ENCODE data around the gene XYLT1.
"Not testable (repeated sequence)": the region's sequence is repeated elsewhere in the genome, so short reads cannot be mapped to it uniquely, and the experiment has no call there.

The XYLT1 gene

GRCh38 chr16:17343028-17343427 is 127.7 kb downstream of the XYLT1 start:
- DNase-seq (ENCODE audit: low spot score in 2 of 2) (no peak), ATAC-seq (ENCODE audit: low read depth) (peak; percentile 56)
- peak overlapping the region; percentile 75 for H3K27ac Mint-ChIP-seq
- H3K4me1 Mint-ChIP-seq = peaks cover 51% of the 10 kb centered on the region
- no peaks in the 10 kb centered on the region for H3K27me3 Mint-ChIP-seq
- H3K9me3 Mint-ChIP-seq = peaks cover under 1% of the 10 kb centered on the region
- H3K36me3 Mint-ChIP-seq = peaks cover 8% of the 10 kb centered on the region
- peak overlapping the region; percentile 42 for H3K4me3 Mint-ChIP-seq

DNA sequence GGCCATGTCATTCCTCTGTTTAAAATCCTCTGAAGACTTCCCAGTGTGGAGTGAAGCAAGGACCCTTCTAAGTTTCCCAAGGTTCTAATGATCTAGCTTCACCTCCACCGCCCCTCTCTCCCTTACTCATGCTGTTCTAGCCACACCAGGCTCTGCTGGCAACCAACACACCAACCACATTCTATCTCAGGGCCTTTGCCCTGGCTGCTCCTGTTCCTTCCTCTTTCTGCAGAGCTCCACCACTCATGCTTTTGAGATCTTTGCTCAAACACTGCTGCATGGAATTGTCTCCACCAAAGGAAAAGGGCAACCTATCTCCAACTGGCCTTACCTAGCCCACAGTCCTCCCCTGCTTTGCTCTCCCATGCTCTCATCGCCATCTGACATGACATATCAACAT is 128.7 kb downstream of the XYLT1 start:
- peaks cover 2% of the 10 kb centered on the region for H3K9me3 Mint-ChIP-seq
- H3K27ac Mint-ChIP-seq = peak overlapping the region; percentile 72
- no peaks in the 10 kb centered on the region for H3K27me3 Mint-ChIP-seq
- peaks cover 7% of the 10 kb centered on the region for H3K36me3 Mint-ChIP-seq
- DNase-seq (ENCODE audit: low spot score in 2 of 2) (no peak), ATAC-seq (ENCODE audit: low read depth) (peak; percentile 50)
- peak overlapping the region; percentile 27 for H3K4me3 Mint-ChIP-seq
- peaks cover 44% of the 10 kb centered on the region for H3K4me1 Mint-ChIP-seq

DNA sequence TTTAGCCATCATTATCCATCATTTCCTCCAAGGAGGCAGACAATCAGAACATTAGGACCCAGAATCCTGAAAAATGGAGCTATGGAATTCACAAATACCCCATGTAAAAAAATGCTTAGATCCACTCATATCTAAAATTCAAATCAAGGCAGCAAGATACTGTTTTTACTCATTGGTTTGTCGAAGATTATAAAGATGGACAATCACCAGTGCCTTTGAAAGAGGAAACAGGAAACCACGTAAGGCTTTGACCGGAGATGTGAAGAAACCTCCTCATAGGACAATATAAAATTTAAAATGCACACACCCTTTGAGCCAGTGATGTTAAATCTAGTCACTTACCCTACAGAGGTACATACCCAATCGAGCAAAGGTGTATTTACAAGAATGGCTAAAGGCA is 130.0 kb downstream of the XYLT1 start:
- peaks cover 45% of the 10 kb centered on the region for H3K4me1 Mint-ChIP-seq
- H3K9me3 Mint-ChIP-seq = peaks cover 2% of the 10 kb centered on the region
- peaks cover 8% of the 10 kb centered on the region for H3K36me3 Mint-ChIP-seq
- H3K4me3 Mint-ChIP-seq = no peak overlapping the region
- DNase-seq (ENCODE audit: low spot score in 2 of 2) (no peak), ATAC-seq (ENCODE audit: low read depth) (no peak)
- no peaks in the 10 kb centered on the region for H3K27me3 Mint-ChIP-seq
- H3K27ac Mint-ChIP-seq = no peak overlapping the region

GRCh38 chr16:17339764-17340541 is 130.8 kb downstream of the XYLT1 start:
- ATAC-seq (ENCODE audit: low read depth) = no peak
- Mint-ChIP-seq H3K4me1 (peaks cover 42% of the 10 kb centered on the region), H3K27ac (peak overlapping the region; percentile 12), H3K9me3 (peaks cover 2% of the 10 kb centered on the region), H3K36me3 (peaks cover 9% of the 10 kb centered on the region), H3K27me3 (no peaks in the 10 kb centered on the region), H3K4me3 (no peak overlapping the region)
- DNase-seq (ENCODE audit: low spot score in 2 of 2) = no peak

DNA sequence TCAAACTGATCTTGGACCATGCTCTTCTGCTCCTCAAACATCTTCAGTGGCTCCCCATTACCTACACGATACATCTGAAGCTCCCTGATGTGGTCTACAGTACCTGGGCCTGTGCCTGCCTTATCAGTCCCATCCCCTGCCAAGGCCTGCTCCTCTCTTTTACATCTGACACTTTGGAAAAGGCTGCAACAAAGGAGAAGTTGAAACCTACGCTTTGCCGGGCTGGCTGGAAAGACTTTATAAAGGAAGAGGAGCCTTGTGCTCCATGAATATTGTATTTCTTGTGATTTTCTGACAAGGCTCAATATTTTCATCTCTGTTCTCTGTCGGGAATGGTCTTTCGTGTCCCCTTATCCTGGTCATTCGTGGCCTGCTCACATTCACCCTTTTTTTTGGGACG is 132.5 kb downstream of the XYLT1 start:
- peak overlapping the region; percentile 31 for H3K27ac Mint-ChIP-seq
- ATAC-seq (ENCODE audit: low read depth) = no peak

GRCh38 chr16:17336530-17336900 is 134.2 kb downstream of the XYLT1 start:
- DNase-seq (ENCODE audit: low spot score in 2 of 2) (no peak), ATAC-seq (ENCODE audit: low read depth) (no peak)
- Mint-ChIP-seq H3K36me3 (peaks cover 13% of the 10 kb centered on the region), H3K27me3 (no peaks in the 10 kb centered on the region), H3K27ac (no peak overlapping the region), H3K9me3 (peaks cover 2% of the 10 kb centered on the region), H3K4me1 (peaks cover 21% of the 10 kb centered on the region), H3K4me3 (no peak overlapping the region)

More for the DNA sequence above, 132.5 kb downstream of the XYLT1 start:
- H3K9me3 Mint-ChIP-seq = peaks cover 2% of the 10 kb centered on the region
- no peak overlapping the region for H3K4me3 Mint-ChIP-seq
- no peak for DNase-seq (ENCODE audit: low spot score in 2 of 2)
- H3K27me3 Mint-ChIP-seq = no peaks in the 10 kb centered on the region
- H3K4me1 Mint-ChIP-seq = peaks cover 36% of the 10 kb centered on the region
- peaks cover 9% of the 10 kb centered on the region for H3K36me3 Mint-ChIP-seq

- peaks cover 16% of the 10 kb centered on the region for H3K4me1 Mint-ChIP-seq
- no peaks in the 10 kb centered on the region for H3K27me3 Mint-ChIP-seq
- peaks cover 2% of the 10 kb centered on the region for H3K9me3 Mint-ChIP-seq
- ATAC-seq (ENCODE audit: low read depth) (no peak), DNase-seq (ENCODE audit: low spot score in 2 of 2) (no peak)
- H3K27ac Mint-ChIP-seq = no peak overlapping the region
- H3K36me3 Mint-ChIP-seq = peaks cover 13% of the 10 kb centered on the region
- no peak overlapping the region for H3K4me3 Mint-ChIP-seq
Observed at GRCh38 chr16:17335826-17336529, 134.8 kb downstream of the XYLT1 start.

DNA sequence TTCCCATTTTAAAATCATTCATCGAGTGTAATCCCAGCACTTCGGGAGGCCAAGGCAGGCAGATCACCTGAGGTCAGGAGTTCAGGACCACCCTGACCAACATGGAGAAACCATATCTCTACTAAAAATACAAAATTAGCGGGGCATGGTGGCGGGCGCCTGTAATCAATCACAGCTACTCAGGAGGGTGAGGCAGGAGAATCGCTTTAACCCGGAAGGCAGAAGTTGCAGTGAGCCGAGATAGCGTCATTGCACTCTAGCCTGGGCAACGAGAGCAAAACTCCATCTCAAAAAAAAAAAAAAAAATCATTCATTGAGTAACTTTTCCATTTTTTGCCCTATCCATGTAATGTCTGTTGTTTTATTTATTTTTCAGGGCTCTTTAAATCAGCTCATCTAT is 135.4 kb downstream of the XYLT1 start:
- H3K27ac Mint-ChIP-seq; H3K27me3 Mint-ChIP-seq; H3K4me3 Mint-ChIP-seq; ATAC-seq (ENCODE audit: low read depth); H3K9me3 Mint-ChIP-seq; DNase-seq (ENCODE audit: low spot score in 2 of 2): not testable (repeated sequence)
- Mint-ChIP-seq H3K4me1 (peaks cover 11% of the 10 kb centered on the region), H3K36me3 (peaks cover 13% of the 10 kb centered on the region)

DNA sequence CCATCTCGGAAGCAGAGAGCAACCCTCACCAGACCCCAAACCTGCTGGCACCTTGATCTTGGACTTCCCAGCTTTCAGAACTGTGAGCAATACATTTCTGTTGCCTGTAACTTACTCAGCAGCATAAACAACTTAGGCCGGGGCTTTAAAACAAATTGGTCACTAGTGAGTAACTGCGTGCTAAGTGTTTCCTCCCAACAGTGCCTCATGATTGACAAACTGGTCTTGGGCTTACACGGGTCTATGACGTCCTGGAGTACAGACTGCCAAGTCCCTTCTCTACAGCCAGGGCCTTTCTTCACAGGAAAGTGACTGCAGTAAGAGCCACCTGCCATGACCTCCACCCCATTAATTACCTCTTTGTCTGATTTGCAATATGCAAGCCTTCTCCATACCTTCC is 136.7 kb downstream of the XYLT1 start:
- Mint-ChIP-seq H3K4me3 (no peak overlapping the region), H3K27ac (peak overlapping the region; percentile 38), H3K36me3 (peaks cover 9% of the 10 kb centered on the region), H3K27me3 (no peaks in the 10 kb centered on the region), H3K9me3 (peaks cover 2% of the 10 kb centered on the region), H3K4me1 (peaks cover 6% of the 10 kb centered on the region)
- no peak for DNase-seq (ENCODE audit: low spot score in 2 of 2)
- ATAC-seq (ENCODE audit: low read depth) = no peak

DNA sequence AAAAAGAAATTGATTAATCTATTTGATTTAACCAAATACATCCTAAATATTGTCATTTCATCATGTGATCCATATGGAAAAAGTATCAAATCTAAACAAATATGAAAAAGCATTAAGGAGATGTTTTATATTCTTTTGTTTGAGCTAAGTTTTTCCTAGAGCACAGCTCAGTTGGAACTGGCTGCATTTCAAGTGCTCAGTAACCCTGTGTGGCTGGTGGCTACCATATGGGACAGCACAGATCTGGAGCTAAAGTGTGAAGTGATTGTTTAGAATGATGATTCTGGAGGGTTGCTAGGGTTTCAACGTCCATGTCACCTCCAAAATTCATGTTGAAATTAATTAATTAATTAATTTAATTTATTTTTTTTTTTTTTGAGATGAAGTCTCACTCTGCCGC is 137.5 kb downstream of the XYLT1 start:
- Mint-ChIP-seq H3K4me3 (no peak overlapping the region), H3K27ac (no peak overlapping the region), H3K9me3 (peaks cover 2% of the 10 kb centered on the region), H3K36me3 (peaks cover 9% of the 10 kb centered on the region), H3K4me1 (peaks cover 6% of the 10 kb centered on the region), H3K27me3 (no peaks in the 10 kb centered on the region)
- DNase-seq (ENCODE audit: low spot score in 2 of 2) = no peak
- ATAC-seq (ENCODE audit: low read depth) = no peak

DNA sequence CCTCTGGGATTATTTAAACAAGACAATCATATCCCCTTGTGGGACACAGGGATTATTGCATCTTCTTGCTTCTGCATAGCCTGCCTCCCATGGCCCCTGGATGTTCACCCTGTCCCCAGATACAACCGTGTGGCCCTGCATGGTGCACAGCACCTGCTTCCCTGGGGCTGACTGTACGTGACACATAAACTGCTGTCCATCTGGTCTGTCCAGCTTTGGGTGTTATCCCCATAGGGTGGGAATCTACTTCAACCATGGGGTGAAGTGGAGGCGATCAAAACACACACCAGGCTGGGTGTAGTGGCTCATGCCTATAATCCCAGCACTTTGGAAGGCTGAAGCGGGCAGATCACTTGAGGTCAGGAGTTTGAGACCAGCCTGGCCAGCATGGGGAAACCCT is 138.8 kb downstream of the XYLT1 start:
- no peak for DNase-seq (ENCODE audit: low spot score in 2 of 2)
- Mint-ChIP-seq H3K27me3 (no peaks in the 10 kb centered on the region), H3K9me3 (no peaks in the 10 kb centered on the region), H3K27ac (no peak overlapping the region), H3K4me1 (peaks cover 6% of the 10 kb centered on the region), H3K4me3 (no peak overlapping the region), H3K36me3 (peaks cover 6% of the 10 kb centered on the region)
- no peak for ATAC-seq (ENCODE audit: low read depth)

DNA sequence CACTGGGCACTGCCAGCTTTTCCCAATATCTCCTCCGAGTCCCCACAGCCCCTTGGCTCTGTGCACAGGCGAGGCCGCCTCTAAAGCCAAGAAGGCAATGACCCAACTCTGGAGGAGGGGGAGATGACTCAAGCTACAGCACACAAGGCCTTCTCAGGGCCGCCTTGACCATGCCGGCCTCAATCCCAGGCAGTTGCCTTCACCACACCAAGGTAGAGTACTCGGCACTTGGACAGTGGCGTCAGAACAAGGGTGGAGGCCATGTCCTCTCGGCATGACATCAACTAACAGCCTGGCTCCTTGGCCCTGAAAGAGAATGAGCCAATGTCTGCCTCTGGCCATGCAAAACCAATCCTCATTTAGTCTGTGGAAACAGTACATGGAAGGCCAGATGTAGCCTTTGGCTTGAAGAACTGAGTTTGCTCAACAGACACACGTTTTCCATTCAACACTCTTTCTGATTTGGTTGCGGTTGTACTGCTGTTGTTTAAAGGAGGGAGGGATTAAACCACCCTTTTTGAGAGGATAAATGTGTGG is 139.6 kb downstream of the XYLT1 start:
- H3K4me3 Mint-ChIP-seq = no peak overlapping the region
- no peaks in the 10 kb centered on the region for H3K9me3 Mint-ChIP-seq
- no peak overlapping the region for H3K27ac Mint-ChIP-seq
- no peak for ATAC-seq (ENCODE audit: low read depth)
- no peaks in the 10 kb centered on the region for H3K27me3 Mint-ChIP-seq
- peaks cover 5% of the 10 kb centered on the region for H3K4me1 Mint-ChIP-seq
- no peak for DNase-seq (ENCODE audit: low spot score in 2 of 2)
- H3K36me3 Mint-ChIP-seq = peaks cover 6% of the 10 kb centered on the region

DNA sequence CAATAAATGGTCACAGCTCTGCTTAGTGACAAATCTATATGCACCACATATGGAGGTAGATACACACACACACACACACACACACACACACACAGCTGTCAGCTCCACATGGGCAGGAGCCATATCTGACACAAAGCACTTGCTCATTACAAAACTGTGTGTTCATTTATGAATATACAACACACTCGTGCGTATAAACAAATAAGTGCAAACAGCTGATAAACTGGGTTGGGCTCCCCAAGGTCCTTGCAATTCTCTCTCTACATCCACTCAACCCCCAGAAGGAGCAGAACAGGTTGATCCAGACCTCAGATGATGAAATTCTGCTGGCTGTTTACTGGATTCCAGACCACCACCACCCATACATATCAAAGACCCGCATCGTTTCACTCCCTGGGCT is 140.7 kb downstream of the XYLT1 start:
- H3K4me1 Mint-ChIP-seq = peaks cover 7% of the 10 kb centered on the region
- ATAC-seq (ENCODE audit: low read depth) (no peak), DNase-seq (ENCODE audit: low spot score in 2 of 2) (no peak)
- H3K9me3 Mint-ChIP-seq = no peaks in the 10 kb centered on the region
- no peak overlapping the region for H3K27ac Mint-ChIP-seq
- H3K36me3 Mint-ChIP-seq = peaks cover 4% of the 10 kb centered on the region
- H3K4me3 Mint-ChIP-seq = no peak overlapping the region
- H3K27me3 Mint-ChIP-seq = no peaks in the 10 kb centered on the region

DNA sequence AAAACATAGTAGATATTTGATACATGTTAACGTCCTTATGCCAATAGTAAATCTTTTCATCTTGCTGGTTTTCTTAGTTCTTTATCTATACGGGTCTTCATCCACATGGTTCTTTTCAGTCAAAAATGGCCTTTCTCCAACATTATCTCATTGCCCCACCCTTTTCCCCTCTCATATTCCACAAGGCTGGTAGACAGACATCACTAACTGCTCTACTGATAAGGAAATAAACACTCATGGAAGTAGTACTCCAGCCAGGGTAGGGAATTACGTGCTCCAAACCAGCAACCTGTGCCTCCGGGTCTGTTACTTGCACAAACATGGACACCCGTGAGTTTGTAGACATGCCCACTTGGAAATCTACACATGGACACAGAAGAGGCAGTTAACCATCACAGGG is 141.4 kb downstream of the XYLT1 start:
- H3K4me1 Mint-ChIP-seq = peaks cover 7% of the 10 kb centered on the region
- no peaks in the 10 kb centered on the region for H3K27me3 Mint-ChIP-seq
- H3K27ac Mint-ChIP-seq = no peak overlapping the region
- H3K4me3 Mint-ChIP-seq = no peak overlapping the region
- DNase-seq (ENCODE audit: low spot score in 2 of 2) = no peak
- no peaks in the 10 kb centered on the region for H3K9me3 Mint-ChIP-seq
- H3K36me3 Mint-ChIP-seq = peaks cover 4% of the 10 kb centered on the region
- ATAC-seq (ENCODE audit: low read depth) = no peak
